GM12892 (cell line): ENCODE data around the gene CCDC167.

Experiments used
- DNase-seq: peaks from one replicate; pipeline ENCODE4 v3.0.0; 2011; ENCODE audit not compliant: insufficient read length
- FAIRE-seq: peaks from 2 replicates; lab custom pipeline; 2011; peaks lifted over from hg19 to GRCh38; lab: Jason Lieb, UNC
- POLR2A ChIP-seq: IDR thresholded peaks from 2 replicates; pipeline ENCODE4 v1.6.1; 2011; ENCODE audit warnings: low read depth, low read length, control low read depth
- POLR2AphosphoS5 ChIP-seq: IDR thresholded peaks from 2 replicates; pipeline ENCODE4 v1.6.1; 2011; ENCODE audit warnings: low read depth, low read length, control low read depth
- TAF1 ChIP-seq: IDR thresholded peaks from 2 replicates; pipeline ENCODE4 v1.6.1; 2011; ENCODE audit warnings: low read depth, mild to moderate bottlenecking, control low read depth, low read length, borderline replicate concordance

Gene CCDC167

GRCh38 chr6:37514321-37514771 is 14.7 kb upstream of the CCDC167 start:
- FAIRE-seq (no peak), DNase-seq (no peak)

DNA sequence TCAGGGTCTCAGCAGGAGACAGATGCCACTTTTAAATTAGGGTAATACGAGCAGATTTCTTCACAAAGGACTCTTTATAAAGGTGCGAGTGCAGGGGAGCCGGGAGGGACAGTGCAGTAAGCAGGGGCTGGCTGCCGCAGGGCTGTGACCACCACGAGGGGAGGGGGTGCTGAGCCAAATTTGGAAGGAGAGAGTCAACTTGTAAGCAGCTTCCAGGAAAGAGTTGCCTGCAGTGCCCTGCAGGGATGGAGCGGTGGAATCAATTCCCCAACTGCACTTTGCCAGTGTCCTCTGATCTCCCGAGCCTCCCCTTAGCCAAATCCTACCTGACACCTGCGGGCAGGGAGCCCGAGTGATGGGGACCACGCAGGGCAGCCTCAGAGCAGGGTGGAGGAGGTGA is 13.9 kb upstream of the CCDC167 start:
- TF ChIP-seq POLR2AphosphoS5 (no peak), POLR2A (no peak), TAF1 (no peak)
- FAIRE-seq (no peak), DNase-seq (no peak)

More at GRCh38 chr6:37514321-37514771, 14.7 kb upstream of the CCDC167 start:
- no peak for TF ChIP-seq POLR2AphosphoS5
- TF ChIP-seq TAF1, result no peak
- TF ChIP-seq POLR2A, result no peak

DNA sequence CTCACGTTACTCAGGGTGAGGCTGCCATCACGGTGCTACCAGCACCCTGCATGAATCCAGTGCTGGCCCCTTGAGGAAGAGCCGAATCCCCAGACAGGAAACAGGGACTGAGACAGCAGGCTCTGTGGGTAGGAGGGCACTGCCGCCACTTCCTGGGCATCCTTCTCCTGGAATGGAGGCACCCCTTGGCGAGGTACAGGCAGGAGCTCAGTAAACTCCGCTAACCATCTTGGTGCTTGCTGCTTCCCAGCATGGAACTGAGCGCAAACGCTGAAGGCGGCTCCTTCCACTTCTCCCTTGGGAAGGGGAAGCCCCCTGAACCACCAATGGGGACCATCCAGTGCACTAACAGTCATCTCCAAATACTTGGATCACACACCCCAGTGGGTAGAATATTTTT is 13.5 kb upstream of the CCDC167 start:
- TF ChIP-seq TAF1 (no peak), POLR2AphosphoS5 (no peak), POLR2A (no peak)
- DNase-seq (no peak), FAIRE-seq (no peak)

GRCh38 chr6:37512400-37513011 is 12.8 kb upstream of the CCDC167 start:
- no peak for FAIRE-seq
- TF ChIP-seq POLR2A (no peak), TAF1 (no peak), POLR2AphosphoS5 (no peak)
- no peak for DNase-seq

DNA sequence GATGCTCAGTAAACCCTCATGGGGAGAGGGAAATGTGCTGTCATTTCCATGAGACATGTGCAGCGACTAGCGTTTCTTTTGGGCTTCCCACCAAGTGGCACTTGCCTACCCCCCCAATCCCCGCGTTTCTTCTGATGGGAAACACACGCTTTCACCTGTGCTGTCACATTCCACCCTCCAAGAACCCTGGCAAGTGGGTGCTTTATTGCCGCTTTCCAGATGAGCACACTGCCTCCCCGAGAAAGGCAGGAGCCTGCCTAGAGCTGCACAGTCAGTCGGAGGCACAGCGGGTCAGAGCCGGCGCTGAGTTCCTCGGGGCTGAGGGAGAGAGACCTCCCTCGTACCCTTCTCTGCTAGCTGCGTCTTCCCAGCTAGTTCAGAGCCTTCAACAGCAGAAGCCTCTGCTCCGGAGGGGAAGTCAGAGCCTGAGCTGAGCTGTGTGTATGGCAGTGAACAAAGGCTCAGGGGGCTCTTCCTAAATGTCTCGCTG is 12.3 kb upstream of the CCDC167 start:
- DNase-seq (no peak), FAIRE-seq (no peak)
- TF ChIP-seq POLR2A, result no peak
- no peak for TF ChIP-seq TAF1
- no peak for TF ChIP-seq POLR2AphosphoS5

DNA sequence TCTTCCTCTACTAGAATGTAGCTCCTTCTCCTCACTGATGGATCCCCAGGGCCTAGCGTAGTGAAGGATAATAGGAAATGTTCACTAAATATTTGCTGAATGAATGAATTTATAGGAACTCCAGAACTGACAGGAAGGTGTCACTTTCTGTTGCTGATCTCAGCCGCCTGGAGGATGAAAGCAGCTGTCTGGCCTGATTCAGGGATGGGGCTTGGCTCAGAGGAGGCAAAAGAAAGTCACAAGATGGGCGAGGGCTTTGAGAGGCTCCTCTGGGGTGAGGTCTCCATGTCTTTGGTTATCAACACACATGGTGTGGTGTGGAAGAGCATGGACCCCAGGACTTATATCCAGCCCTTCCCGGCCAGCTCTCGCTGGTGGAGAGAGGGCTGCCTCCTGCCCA is 11.5 kb upstream of the CCDC167 start:
- no peak for TF ChIP-seq TAF1
- TF ChIP-seq POLR2AphosphoS5, result no peak
- no peak for TF ChIP-seq POLR2A
- FAIRE-seq, result no peak
- DNase-seq, result no peak

GRCh38 chr6:37507690-37508421 is 8.2 kb upstream of the CCDC167 start:
- DNase-seq, result no peak
- peak; percentile 67 for FAIRE-seq
- TF ChIP-seq POLR2A, result no peak
- TF ChIP-seq TAF1, result no peak
- no peak for TF ChIP-seq POLR2AphosphoS5

GRCh38 chr6:37507077-37507476 is 7.4 kb upstream of the CCDC167 start:
- DNase-seq (no peak), FAIRE-seq (no peak)
- TF ChIP-seq TAF1 (no peak), POLR2AphosphoS5 (no peak), POLR2A (no peak)

- DNase-seq (no peak), FAIRE-seq (no peak)
- no peak for TF ChIP-seq TAF1
- TF ChIP-seq POLR2A, result no peak
Measured at GRCh38 chr6:37506479-37506878, 6.8 kb upstream of the CCDC167 start.

- no peak for DNase-seq
- FAIRE-seq, result no peak
- TF ChIP-seq TAF1 (no peak), POLR2AphosphoS5 (no peak), POLR2A (no peak)
Measured at GRCh38 chr6:37504024-37504423, 4.3 kb upstream of the CCDC167 start.

DNA sequence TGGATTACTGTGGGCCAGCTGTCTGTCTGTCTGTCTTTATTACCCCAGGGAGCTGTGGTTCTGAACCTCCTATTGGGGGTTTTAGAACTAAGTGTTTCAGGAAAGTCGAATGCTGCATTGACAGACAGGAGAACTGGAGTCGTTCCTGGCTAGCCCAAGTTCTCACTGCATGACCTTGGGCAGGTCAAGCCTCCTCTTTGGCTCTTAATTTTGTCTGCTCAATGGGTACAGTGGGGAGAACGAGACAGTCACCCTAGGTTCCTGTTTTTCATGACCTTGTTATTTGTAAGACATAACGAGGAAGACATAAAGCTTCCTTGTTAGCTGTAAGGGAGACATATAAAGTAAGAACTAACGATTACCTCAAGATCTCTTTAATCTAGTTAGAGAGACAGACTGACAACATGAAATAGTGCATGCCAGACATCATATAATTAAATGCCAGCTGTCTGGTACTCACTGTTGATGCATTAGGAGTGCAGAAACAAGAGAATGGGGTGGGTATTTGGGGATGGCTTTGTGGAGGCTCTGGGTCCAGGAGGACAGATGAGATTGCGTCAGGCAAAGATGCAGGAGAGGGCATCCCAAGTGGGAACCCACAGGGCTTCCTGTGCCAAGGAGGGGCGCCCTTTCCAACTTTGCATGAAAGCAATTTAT is 3.7 kb upstream of the CCDC167 start:
- TF ChIP-seq TAF1 (no peak), POLR2AphosphoS5 (no peak)
- FAIRE-seq, result no peak
- no peak for DNase-seq

DNA sequence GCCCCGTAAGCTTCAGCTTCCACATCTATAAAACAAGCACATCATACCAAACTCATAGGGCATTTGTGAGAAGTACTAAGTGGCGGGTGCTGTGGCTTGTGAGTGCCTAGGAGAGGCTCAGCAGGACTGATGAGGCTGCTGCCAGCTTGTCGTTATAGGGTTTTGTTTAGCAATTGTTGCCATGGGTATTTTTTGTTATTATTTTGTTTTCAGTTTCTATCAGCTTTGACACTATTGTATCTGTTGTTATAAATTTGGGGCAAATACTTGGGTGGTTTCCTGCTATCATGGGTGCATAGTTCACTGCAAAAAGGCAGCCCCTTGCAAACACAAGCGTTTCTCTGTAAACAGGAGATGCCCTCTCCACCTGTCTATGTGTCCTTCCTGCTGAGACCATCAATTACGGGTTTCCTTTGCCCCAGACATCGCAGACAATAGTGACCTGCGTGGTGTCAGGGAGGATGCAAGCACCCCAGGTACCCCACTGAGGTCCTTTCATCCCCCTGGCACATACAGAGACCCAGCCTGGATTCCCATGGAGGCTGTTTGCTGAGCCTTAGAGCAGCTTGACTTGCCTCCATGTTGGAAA is 3.1 kb upstream of the CCDC167 start:
- TF ChIP-seq TAF1, result no peak
- no peak for TF ChIP-seq POLR2A
- TF ChIP-seq POLR2AphosphoS5, result no peak
- FAIRE-seq (no peak), DNase-seq (no peak)
